HG03135 (cell line): ENCODE data around the gene RRAS.
A peak's percentile ranks its signal among the peaks of the same experiment; 100 is the strongest.

ENCODE experiments used
- ATAC-seq: cut with Tn5 transposase; IDR thresholded peaks from one replicate; pipeline ENCODE4 v1.9.1; 2021; ENCODE audit warnings: mild to moderate bottlenecking, moderate library complexity; ENCODE audit not compliant: unreplicated experiment

The RRAS gene

GRCh38 chr19:49655570-49656455 lies 15.9 kb upstream of the RRAS start:
- no peak for ATAC-seq

DNA sequence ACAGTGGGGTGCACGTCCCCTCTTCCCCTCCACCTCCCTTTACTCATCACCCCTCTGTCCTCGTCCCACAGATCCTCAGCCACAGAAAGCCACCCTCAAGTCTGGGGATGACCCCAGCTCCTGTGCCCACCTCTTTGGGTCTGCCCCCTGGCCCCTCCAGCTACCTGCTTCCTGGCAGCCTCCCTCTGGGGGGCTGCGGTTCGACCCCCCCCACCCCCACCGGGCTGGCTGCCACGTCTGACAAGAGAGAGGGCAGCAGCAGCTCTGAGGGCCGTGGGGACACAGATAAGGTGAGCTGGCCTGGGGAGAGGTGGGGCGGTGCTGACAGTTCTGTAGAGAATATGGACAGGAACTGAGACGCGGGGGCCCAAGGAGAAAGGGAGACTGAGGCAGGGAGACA lies 14.6 kb upstream of the RRAS start:
- ATAC-seq: no peak

DNA sequence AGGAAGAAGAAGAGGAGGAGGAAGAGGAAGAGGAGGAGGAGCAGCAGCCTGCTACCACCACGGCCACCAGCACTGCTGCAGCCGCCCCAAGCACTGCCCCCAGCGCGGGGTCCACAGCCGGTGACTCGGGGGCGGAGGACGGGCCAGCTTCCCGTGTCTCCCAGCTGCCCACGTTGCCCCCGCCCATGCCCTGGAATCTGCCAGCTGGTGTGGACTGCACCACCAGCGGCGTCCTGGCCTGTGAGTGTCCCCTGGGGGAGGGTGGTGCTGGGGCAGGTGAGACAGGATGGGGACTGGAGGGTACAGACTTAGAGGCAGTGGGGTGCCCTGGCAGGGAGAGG lies 13.5 kb upstream of the RRAS start:
- ATAC-seq: no peak

DNA sequence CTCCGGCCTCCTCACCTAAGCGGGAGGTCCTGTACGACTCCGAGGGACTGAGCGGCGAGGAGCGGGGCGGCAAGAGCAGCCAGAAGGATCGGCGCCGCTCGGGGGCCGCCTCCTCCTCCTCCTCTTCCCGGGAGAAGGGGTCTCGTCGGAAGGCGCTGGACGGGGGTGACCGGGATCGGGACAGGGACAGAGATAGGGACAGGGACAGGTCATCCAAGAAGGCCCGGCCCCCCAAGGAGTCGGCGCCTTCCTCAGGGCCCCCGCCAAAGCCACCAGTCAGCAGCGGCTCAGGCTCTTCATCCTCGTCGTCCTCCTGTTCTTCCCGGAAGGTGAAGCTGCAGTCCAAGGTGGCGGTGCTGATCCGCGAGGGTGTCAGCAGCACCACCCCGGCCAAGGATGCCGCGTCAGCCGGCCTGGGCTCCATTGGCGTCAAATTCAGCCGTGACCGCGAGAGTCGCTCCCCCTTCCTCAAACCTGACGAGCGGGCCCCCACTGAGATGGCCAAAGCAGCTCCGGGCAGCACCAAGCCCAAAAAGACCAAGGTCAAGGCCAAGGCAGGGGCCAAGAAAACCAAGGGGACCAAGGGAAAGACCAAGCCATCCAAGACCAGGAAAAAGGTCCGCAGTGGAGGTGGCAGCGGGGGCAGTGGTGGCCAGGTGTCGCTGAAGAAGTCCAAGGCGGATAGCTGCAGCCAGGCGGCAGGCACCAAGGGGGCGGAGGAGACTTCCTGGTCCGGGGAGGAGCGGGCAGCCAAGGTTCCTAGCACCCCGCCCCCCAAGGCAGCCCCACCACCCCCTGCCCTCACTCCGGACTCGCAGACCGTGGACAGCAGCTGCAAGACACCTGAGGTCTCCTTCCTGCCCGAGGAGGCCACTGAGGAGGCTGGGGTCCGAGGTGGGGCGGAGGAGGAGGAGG lies 12.9 kb upstream of the RRAS start:
- ATAC-seq: no peak

DNA sequence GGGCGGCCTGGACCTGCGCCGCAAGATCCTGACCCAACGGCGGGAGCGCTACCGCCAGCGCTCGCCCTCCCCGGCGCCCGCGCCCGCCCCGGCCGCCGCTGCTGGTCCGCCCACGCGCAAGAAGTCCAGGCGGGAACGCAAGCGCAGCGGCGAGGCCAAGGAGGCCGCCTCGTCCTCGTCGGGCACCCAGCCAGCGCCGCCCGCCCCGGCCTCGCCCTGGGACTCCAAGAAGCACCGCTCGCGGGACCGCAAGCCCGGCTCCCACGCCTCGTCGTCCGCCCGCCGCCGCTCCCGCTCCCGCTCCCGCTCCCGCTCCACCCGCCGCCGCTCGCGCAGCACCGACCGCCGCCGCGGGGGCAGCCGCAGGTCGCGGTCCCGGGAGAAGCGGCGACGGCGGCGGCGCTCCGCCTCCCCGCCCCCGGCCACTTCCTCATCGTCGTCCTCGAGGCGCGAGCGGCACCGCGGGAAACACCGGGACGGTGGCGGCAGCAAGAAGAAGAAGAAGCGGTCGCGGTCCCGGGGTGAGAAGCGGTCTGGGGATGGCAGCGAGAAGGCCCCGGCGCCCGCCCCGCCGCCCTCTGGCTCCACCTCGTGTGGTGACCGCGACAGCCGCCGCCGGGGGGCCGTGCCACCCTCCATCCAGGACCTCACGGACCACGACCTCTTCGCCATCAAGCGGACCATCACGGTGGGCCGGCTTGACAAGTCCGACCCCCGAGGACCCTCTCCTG lies 12.0 kb upstream of the RRAS start:
- no peak for ATAC-seq

DNA sequence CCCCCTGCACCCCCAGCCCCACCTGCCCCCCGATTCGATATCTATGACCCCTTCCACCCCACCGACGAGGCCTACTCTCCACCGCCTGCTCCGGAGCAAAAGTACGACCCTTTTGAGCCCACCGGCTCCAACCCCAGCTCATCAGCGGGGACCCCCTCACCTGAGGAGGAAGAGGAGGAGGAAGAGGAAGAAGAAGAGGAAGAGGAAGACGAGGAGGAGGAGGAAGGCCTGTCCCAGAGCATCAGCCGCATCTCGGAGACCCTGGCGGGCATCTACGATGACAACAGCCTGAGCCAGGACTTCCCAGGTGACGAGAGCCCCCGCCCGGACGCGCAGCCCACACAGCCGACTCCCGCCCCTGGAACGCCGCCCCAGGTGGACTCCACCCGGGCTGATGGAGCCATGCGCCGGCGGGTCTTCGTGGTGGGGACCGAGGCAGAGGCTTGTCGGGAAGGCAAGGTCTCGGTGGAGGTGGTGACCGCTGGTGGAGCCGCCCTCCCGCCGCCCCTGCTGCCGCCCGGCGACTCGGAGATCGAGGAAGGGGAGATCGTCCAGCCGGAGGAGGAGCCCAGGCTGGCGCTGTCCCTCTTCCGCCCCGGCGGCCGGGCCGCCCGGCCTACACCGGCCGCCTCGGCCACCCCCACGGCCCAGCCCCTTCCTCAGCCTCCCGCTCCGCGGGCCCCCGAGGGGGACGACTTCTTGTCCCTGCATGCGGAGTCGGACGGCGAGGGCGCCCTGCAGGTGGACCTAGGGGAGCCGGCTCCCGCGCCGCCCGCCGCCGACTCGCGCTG lies 11.3 kb upstream of the RRAS start:
- no peak for ATAC-seq

GRCh38 chr19:49646586-49646985 lies 6.6 kb upstream of the RRAS start:
- no peak for ATAC-seq

DNA sequence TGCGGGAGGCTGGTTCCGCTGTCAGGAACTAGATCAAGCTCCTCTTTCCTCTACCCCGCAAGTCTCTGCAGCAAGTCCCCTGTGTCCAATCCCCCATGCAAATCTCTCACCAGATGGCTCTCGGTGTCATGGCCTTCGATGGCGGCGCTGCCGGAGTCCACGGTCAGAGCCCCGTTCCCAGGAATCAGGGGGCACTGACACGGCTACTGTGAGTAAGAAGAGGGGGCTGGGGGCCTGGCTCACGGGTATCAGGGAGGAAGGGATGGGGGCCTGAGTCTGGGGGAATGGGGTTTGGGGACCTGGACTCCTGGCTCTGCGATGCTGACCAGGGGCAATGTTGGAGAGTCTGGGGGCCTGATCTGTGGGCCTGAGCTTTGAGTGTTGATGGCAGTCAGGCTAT lies 6.1 kb upstream of the RRAS start:
- no peak for ATAC-seq

- ATAC-seq: no peak
These were observed 5.6 kb upstream of the RRAS start for GRCh38 chr19:49645592-49645991.

DNA sequence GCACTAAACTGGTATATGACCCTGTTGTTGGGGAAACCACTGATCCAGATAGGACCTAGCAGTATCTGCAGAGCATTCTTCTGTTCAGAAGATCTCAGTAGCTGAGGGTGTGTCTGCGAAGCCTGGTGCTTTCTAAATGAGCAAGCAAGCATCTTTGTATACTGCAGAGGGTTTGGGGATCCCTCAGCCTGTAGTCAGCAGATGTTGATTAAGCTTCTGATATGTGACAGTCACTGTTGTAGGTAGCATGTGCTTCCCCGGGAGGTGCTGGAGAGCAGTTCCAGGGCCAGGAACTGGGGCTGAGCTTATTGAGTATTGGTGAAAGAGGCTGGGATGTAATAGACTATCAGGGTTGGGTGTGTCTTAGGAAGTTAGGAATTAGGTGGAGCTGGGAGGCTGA lies 3.5 kb upstream of the RRAS start:
- no peak for ATAC-seq

- ATAC-seq: no peak
These were observed 2.6 kb upstream of the RRAS start for GRCh38 chr19:49642492-49643035.

DNA sequence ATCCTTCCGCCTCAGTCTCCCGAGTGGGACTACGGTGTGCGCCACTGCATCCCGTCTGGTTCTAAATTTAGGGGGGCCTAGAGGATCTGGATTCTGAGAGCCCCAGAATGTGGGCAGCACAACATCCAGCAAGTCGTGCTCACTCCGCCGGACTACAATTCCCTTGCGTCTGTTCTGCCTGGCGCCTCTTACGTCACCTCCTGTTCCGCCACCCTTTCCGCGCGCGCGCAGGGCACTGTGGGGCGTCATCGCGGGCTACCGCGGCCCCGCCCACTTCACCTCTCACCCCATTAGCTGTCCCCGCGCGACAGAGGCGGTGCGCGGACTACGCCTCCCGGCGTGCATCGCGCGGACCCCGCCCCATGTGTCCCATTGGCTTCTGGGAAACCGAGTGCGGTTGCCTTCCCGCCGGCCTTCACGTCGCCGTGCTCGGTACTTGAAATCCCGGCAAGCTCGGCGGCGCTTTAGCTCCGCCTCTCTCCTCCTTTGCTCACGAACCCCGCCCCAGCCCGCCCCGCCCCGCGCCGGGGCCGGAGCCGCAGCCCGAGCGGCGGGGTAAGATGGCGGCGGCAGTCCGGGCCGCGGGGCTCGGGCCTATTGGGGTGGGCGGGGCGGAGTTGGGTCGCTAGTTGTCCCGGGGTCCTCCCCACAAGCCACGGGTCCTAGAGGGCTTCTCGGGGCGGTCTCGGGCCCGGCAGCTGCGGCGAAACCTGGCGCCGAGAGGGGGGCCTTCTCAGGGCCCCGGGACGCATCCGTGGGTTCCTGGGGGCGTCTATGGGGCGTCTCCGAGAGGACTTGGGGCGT lies 1.9 kb upstream of the RRAS start, which contains the start of gene SCAF1:
TSS of gene SCAF1 (plus strand) at position 522 of the 804 bp plus-strand sequence. CDS start 2,818 bp downstream, outside the sequence.
- peak; percentile 57 for ATAC-seq

- no peak for ATAC-seq
These were observed 386 bp downstream of the RRAS start for GRCh38 chr19:49639401-49640112.

GRCh38 chr19:49637821-49638738 lies 1.9 kb downstream of the RRAS start:
- ATAC-seq: no peak

DNA sequence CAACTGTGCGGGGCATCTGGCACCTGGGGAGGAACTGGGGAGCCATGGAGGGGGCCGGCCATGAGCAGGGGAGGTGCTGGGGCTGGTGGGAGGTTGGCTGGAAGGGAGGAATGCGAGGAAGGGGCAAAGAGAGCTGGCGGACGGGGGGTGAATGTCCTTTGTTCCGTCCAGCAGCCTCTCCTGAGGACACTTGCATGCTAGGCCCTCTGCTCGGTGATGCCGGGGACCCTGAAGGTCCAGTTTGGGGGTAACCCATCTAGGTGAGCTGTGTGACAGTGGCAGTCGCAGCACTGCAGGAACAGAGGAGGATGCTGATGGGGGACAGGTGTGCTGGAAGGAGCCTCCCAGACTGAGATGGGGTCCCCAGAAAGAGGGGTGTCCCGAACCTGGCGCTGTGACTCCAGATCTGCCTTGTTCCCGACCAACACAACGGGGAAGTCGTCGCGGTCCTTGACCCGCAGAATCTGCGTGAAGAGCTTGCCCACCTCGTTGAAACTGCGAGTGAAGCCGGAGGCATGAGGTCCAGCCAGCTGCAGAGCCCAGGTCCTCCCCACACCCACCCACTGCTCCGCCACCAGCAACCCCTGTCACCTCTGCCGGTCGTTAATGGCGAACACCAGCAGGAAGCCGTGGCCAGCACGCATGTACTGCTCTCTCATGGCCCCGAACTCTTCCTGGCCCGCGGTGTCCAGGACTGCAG lies 3.6 kb downstream of the RRAS start:
- no peak for ATAC-seq

- no peak for ATAC-seq
These were observed 4.3 kb downstream of the RRAS start for GRCh38 chr19:49635530-49636232.
